ENCODE results near the gene CCL14. TPM values are rescaled to one million over a fixed set of nuclear protein-coding genes. Genes with fewer than 3 reads are reported as not detected.
A peak's percentile ranks its signal among the peaks of the same experiment; 100 is the strongest.

The CCL14 gene
- total RNA-seq, 1 experiment from 2014 or later, result not detected

DNA sequence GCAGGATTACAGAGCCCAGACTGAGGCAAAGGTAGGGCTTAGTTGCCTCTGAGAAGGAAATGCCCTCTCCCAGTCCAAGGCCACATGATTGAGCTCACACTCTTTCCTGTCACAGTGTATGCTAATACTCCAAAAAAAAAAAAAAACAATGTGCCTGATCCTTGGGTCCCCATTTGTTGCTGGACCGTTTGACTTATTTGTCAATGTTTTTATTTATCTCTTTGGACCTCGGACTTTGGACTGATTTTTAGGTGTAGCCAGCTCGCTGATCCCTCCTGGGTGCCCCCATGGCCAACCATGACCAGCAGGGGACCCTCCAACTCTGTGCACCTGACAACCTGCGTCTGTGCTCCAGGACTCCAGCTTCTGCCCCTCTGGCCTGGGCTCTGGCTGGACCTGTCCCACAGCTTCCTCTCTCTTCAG is 4.6 kb downstream of the CCL14 start:
- H3K4me3 Mint-ChIP-seq, result no peak overlapping the region
- H3K18ac ChIP-seq (ENCODE audit: insufficient read length, low read depth, low read length), result no peak overlapping the region
- no peak overlapping the region for H3K9ac ChIP-seq (ENCODE audit: extremely low read depth, insufficient read length, low read length)
- H3K4me2 ChIP-seq (ENCODE audit: insufficient read depth, insufficient read length, low read length), result no peak overlapping the region
- WGBS (ENCODE audit: extremely low coverage, insufficient read length, low lambda C conversion rate), result no CpG with 5 or more reads among the region's 4 CpGs
- no peak overlapping the region for H2BK120ac ChIP-seq (ENCODE audit: low read depth, low read length, poor library complexity, severe bottlenecking)
- H3K23ac ChIP-seq (ENCODE audit: insufficient read length, low read depth, low read length), result no peak overlapping the region
- no peak overlapping the region for H3K27ac ChIP-seq (ENCODE audit: insufficient read length, low read depth, low read length)
- H3K9me3 ChIP-seq (ENCODE audit: control insufficient read depth, low read depth, low read length), result no peaks in the 10 kb centered on the region
- H4K8ac ChIP-seq (replicated peaks; ENCODE audit: insufficient read length, low read depth, low read length), result no peak overlapping the region
- no peak overlapping the region for H2BK15ac ChIP-seq (ENCODE audit: low read depth, low read length)
- no peak overlapping the region for H3T11ph ChIP-seq (ENCODE audit: low read length)
- H4K20me1 ChIP-seq (ENCODE audit: control insufficient read depth, insufficient read depth, insufficient read length), result no peaks in the 10 kb centered on the region
- TF ChIP-seq, protein P1, sequence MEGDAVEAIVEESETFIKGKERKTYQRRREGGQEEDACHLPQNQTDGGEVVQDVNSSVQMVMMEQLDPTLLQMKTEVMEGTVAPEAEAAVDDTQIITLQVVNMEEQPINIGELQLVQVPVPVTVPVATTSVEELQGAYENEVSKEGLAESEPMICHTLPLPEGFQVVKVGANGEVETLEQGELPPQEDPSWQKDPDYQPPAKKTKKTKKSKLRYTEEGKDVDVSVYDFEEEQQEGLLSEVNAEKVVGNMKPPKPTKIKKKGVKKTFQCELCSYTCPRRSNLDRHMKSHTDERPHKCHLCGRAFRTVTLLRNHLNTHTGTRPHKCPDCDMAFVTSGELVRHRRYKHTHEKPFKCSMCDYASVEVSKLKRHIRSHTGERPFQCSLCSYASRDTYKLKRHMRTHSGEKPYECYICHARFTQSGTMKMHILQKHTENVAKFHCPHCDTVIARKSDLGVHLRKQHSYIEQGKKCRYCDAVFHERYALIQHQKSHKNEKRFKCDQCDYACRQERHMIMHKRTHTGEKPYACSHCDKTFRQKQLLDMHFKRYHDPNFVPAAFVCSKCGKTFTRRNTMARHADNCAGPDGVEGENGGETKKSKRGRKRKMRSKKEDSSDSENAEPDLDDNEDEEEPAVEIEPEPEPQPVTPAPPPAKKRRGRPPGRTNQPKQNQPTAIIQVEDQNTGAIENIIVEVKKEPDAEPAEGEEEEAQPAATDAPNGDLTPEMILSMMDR (conservative IDR thresholded peaks at IDR 0.05), result peak; percentile 60
- no peak overlapping the region for H2AK5ac ChIP-seq (ENCODE audit: insufficient read length, low read length)
- peaks cover 4% of the 10 kb centered on the region for H3K27me3 Mint-ChIP-seq (ENCODE audit: low read depth)
- H2BK20ac ChIP-seq (ENCODE audit: low read depth, low read length, poor library complexity, severe bottlenecking), result no peak overlapping the region
- H3K36me3 Mint-ChIP-seq (ENCODE audit: insufficient read depth in 1 of 3, low read depth in 3 of 3), result no peaks in the 10 kb centered on the region
- no peak overlapping the region for H2AFZ ChIP-seq (ENCODE audit: low read length)
- H4K5ac ChIP-seq (ENCODE audit: insufficient read length, low read depth, low read length), result no peak overlapping the region
- H3K14ac ChIP-seq (ENCODE audit: insufficient read depth, low read length), result no peak overlapping the region
- H3K4me1 ChIP-seq (ENCODE audit: insufficient read depth, low read length), result no peaks in the 10 kb centered on the region
- no peak overlapping the region for H3K4ac ChIP-seq (ENCODE audit: low read depth, low read length)
- DNase-seq, result peak; percentile 61
- H3K23me2 ChIP-seq (ENCODE audit: insufficient read length, low read depth, low read length, poor library complexity, severe bottlenecking), result no peaks in the 10 kb centered on the region
- H3K27me3 ChIP-seq (ENCODE audit: insufficient read depth, low read length), result no peaks in the 10 kb centered on the region
- H3K27ac Mint-ChIP-seq, result no peak overlapping the region
- H3K4me1 Mint-ChIP-seq, result no peaks in the 10 kb centered on the region
- H3K9me3 Mint-ChIP-seq, result no peaks in the 10 kb centered on the region; a peak in 1 of 5 replicates
- no peak overlapping the region for H2BK12ac ChIP-seq (ENCODE audit: insufficient read length, low read depth, low read length)
- H3K79me2 ChIP-seq (ENCODE audit: insufficient read depth, low read length), result no peaks in the 10 kb centered on the region
- no peak overlapping the region for H4K91ac ChIP-seq (ENCODE audit: insufficient read length, low read depth, low read length)
- no peaks in the 10 kb centered on the region for H3K79me1 ChIP-seq (ENCODE audit: insufficient read depth, low read depth, low read length, poor library complexity, severe bottlenecking)
- no peak overlapping the region for H2BK5ac ChIP-seq (ENCODE audit: insufficient read length, low read length)
- H3K56ac ChIP-seq (ENCODE audit: insufficient read length, low read depth, low read length), result no peak overlapping the region

All from H9 (cell line).